ENCODE measurements around the gene TIRAP.
"Not testable (repeated sequence)": the region's sequence is repeated elsewhere in the genome, so short reads cannot be mapped to it uniquely, and the experiment has no call there.

Gene TIRAP

GRCh38 chr11:126282736-126283591 is at the start of gene TIRAP:
Gene TIRAP, plus strand, starts transcription at chr11:126283093. Its CDS starts 7,802 bp downstream, at chr11:126290895.
- DNase-seq (ENCODE audit: low read depth) = peak; percentile 38

- no peak for DNase-seq (ENCODE audit: low read depth)
These were observed 49.5 kb upstream of the TIRAP start for GRCh38 chr11:126233391-126233790.

- DNase-seq (ENCODE audit: low read depth) = no peak
These were observed 36.3 kb upstream of the TIRAP start for GRCh38 chr11:126246636-126247035.

GRCh38 chr11:126253265-126253664 is 29.6 kb upstream of the TIRAP start:
- DNase-seq (ENCODE audit: low read depth) = no peak

- no peak for DNase-seq (ENCODE audit: low read depth)
These were observed 28.1 kb upstream of the TIRAP start for GRCh38 chr11:126254819-126255218.

GRCh38 chr11:126255507-126255906 is 27.4 kb upstream of the TIRAP start:
- not testable (repeated sequence) for DNase-seq (ENCODE audit: low read depth)

- DNase-seq (ENCODE audit: low read depth) = no peak
These were observed 26.7 kb upstream of the TIRAP start for GRCh38 chr11:126256216-126256615.

GRCh38 chr11:126257144-126257543 is 25.7 kb upstream of the TIRAP start:
- DNase-seq (ENCODE audit: low read depth) = no peak

- DNase-seq (ENCODE audit: low read depth) = no peak
These were observed 25.1 kb upstream of the TIRAP start for GRCh38 chr11:126257764-126258163.

GRCh38 chr11:126262216-126262615 is 20.7 kb upstream of the TIRAP start:
- no peak for DNase-seq (ENCODE audit: low read depth)

- no peak for DNase-seq (ENCODE audit: low read depth)
These were observed 19.4 kb upstream of the TIRAP start for GRCh38 chr11:126263489-126263888.

GRCh38 chr11:126265811-126266210 is 17.1 kb upstream of the TIRAP start:
- no peak for DNase-seq (ENCODE audit: low read depth)

GRCh38 chr11:126267650-126268049 is 15.2 kb upstream of the TIRAP start:
- no peak for DNase-seq (ENCODE audit: low read depth)

- no peak for DNase-seq (ENCODE audit: low read depth)
These were observed 14.6 kb upstream of the TIRAP start for GRCh38 chr11:126268361-126268707.

GRCh38 chr11:126268708-126269579 is 13.9 kb upstream of the TIRAP start, which contains the start of the genes FOXRED1 and SRPRA:
Gene FOXRED1, plus strand, starts transcription at chr11:126269154. Its CDS starts 53 bp downstream, at chr11:126269207.
Gene SRPRA, minus strand, starts transcription at chr11:126268895. Its CDS starts 91 bp downstream, at chr11:126268804.
- DNase-seq (ENCODE audit: low read depth) = peak; percentile 99

- no peak for DNase-seq (ENCODE audit: low read depth)
These were observed 5.6 kb upstream of the TIRAP start for GRCh38 chr11:126277322-126277721.

- DNase-seq (ENCODE audit: low read depth) = no peak
These were observed 5.1 kb upstream of the TIRAP start for GRCh38 chr11:126277780-126278179.

GRCh38 chr11:126279191-126279590 is 3.7 kb upstream of the TIRAP start:
- DNase-seq (ENCODE audit: low read depth) = no peak

GRCh38 chr11:126280595-126280994 is 2.3 kb upstream of the TIRAP start:
- no peak for DNase-seq (ENCODE audit: low read depth)

- no peak for DNase-seq (ENCODE audit: low read depth)
These were observed 1.6 kb upstream of the TIRAP start for GRCh38 chr11:126281245-126281644.

- no peak for DNase-seq (ENCODE audit: low read depth)
These were observed 1.2 kb upstream of the TIRAP start for GRCh38 chr11:126281666-126282175.

GRCh38 chr11:126282361-126282735 is 545 bp upstream of the TIRAP start:
- DNase-seq (ENCODE audit: low read depth) = peak; percentile 19

GRCh38 chr11:126284829-126285228 is 1.9 kb downstream of the TIRAP start:
- DNase-seq (ENCODE audit: low read depth) = peak; percentile 76

Measured in activated T-cell treated with anti-CD3 and anti-CD28 coated beads for 1 hour (primary cell).